ENCODE measurements around the gene DIDO1. TPM values are rescaled to one million over a fixed set of nuclear protein-coding genes. Genes with fewer than 3 reads are reported as not detected.

The DIDO1 gene
- total RNA-seq, 2 donors from 2014 or later, result 53.5 to 68.3 TPM

DNA sequence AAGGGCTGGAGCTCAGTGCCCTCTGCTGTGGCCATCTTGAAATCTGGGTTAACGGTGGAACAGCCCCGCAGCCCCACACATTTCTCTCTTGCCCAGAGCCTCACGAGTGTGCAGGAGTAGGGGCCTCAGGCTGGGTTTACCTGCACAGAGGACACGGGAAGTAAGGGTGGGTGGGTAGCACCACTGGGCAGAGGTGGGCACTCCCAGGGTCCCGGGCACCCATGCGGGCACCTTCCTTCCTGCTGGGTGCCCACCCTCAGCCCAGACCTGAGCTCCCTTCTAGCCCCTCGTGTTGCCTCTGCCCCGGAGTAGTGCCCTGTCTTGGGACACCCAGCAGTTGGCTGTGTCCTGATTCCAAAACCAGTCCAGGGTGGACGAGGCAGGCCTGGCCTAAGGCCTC is 98.3 kb downstream of the DIDO1 start:
- no peaks in the 10 kb centered on the region for H3K27me3 Mint-ChIP-seq (ENCODE audit: insufficient read depth)
- H3K36me3 Mint-ChIP-seq (ENCODE audit: low read depth), result peaks cover 10% of the 10 kb centered on the region
- H3K4me1 Mint-ChIP-seq, result peaks cover 17% of the 10 kb centered on the region
- peaks cover 46% of the 10 kb centered on the region for H3K36me3 ChIP-seq (ENCODE audit: control insufficient read depth, insufficient read depth, low read length)
- no peak for DNase-seq
- H3K9me3 Mint-ChIP-seq, result no peaks in the 10 kb centered on the region
- H3K27ac Mint-ChIP-seq, result no peak overlapping the region
- no peak overlapping the region for H3K4me3 Mint-ChIP-seq
- H3K27ac ChIP-seq (ENCODE audit: low read depth, low read length), result no peak overlapping the region
- H3K4me1 ChIP-seq (ENCODE audit: control insufficient read depth, insufficient read depth, low read length), result peaks cover 14% of the 10 kb centered on the region
- H3K9ac ChIP-seq (ENCODE audit: extremely low read depth, low read length, poor library complexity, severe bottlenecking), result no peak overlapping the region
- WGBS, 2 experiments (ENCODE audit: insufficient coverage in 1 of 2, insufficient read length in 1 of 2), result 93 to 100% methylated on average over 2 to 9 of the region's 9 CpGs
- TF ChIP-seq, protein P1, sequence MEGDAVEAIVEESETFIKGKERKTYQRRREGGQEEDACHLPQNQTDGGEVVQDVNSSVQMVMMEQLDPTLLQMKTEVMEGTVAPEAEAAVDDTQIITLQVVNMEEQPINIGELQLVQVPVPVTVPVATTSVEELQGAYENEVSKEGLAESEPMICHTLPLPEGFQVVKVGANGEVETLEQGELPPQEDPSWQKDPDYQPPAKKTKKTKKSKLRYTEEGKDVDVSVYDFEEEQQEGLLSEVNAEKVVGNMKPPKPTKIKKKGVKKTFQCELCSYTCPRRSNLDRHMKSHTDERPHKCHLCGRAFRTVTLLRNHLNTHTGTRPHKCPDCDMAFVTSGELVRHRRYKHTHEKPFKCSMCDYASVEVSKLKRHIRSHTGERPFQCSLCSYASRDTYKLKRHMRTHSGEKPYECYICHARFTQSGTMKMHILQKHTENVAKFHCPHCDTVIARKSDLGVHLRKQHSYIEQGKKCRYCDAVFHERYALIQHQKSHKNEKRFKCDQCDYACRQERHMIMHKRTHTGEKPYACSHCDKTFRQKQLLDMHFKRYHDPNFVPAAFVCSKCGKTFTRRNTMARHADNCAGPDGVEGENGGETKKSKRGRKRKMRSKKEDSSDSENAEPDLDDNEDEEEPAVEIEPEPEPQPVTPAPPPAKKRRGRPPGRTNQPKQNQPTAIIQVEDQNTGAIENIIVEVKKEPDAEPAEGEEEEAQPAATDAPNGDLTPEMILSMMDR (conservative IDR thresholded peaks at IDR 0.05), result no peak
- H3K4me3 ChIP-seq (ENCODE audit: low read length), result no peak overlapping the region
- H3K27me3 ChIP-seq (ENCODE audit: control insufficient read depth, insufficient read depth, low read length, poor library complexity, severe bottlenecking), result no peaks in the 10 kb centered on the region
- H3K9me3 ChIP-seq (ENCODE audit: control insufficient read depth, low read length), result no peaks in the 10 kb centered on the region

Other genes starting within 250 kb of the DIDO1 start
- under 1 TPM; 0.11 to 0.62 TPM for gene NTSR1, start 217.7 kb downstream of the DIDO1 start, total RNA-seq
- 10 to 100 TPM; 14.3 to 18.7 TPM for gene MRGBP, start 130.0 kb downstream of the DIDO1 start, total RNA-seq
- gene OGFR, start 121.7 kb downstream of the DIDO1 start, total RNA-seq, result 10 to 100 TPM; 28.1 to 28.5 TPM
- gene COL9A3, start 109.5 kb downstream of the DIDO1 start, total RNA-seq, result 100 to 1,000 TPM in 1 of 2 donors, 10 to 100 TPM in 1; 48.9 to 133 TPM
- gene TCFL5, start 64.7 kb downstream of the DIDO1 start, total RNA-seq, result 10 to 100 TPM; 15.8 to 17.4 TPM
- 10 to 100 TPM; 51.5 to 52.1 TPM for gene GID8, start 11.6 kb upstream of the DIDO1 start, total RNA-seq
- gene SLC17A9, start 26.2 kb upstream of the DIDO1 start, total RNA-seq, result 10 to 100 TPM in 1 of 2 donors, 1 to 10 TPM in 1; 8.9 to 10.2 TPM
- not detected for gene BHLHE23, start 80.5 kb upstream of the DIDO1 start, total RNA-seq